RCC 7860 (cell line): ENCODE results near the gene DCAF15.
A peak's percentile ranks its signal among the peaks of the same experiment; 100 is the strongest.
"Not testable (repeated sequence)": the region's sequence is repeated elsewhere in the genome, so short reads cannot be mapped to it uniquely, and the experiment has no call there.

Experiments used
- DNase-seq: peaks from one replicate; pipeline ENCODE4 v3.0.0-alpha.2; 2015; ENCODE audit warnings: low spot score
- FAIRE-seq: peaks from 2 replicates; lab custom pipeline; 2012; peaks lifted over from hg19 to GRCh38; lab: Jason Lieb, UNC

DCAF15 gene, protein sequence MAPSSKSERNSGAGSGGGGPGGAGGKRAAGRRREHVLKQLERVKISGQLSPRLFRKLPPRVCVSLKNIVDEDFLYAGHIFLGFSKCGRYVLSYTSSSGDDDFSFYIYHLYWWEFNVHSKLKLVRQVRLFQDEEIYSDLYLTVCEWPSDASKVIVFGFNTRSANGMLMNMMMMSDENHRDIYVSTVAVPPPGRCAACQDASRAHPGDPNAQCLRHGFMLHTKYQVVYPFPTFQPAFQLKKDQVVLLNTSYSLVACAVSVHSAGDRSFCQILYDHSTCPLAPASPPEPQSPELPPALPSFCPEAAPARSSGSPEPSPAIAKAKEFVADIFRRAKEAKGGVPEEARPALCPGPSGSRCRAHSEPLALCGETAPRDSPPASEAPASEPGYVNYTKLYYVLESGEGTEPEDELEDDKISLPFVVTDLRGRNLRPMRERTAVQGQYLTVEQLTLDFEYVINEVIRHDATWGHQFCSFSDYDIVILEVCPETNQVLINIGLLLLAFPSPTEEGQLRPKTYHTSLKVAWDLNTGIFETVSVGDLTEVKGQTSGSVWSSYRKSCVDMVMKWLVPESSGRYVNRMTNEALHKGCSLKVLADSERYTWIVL

DNA sequence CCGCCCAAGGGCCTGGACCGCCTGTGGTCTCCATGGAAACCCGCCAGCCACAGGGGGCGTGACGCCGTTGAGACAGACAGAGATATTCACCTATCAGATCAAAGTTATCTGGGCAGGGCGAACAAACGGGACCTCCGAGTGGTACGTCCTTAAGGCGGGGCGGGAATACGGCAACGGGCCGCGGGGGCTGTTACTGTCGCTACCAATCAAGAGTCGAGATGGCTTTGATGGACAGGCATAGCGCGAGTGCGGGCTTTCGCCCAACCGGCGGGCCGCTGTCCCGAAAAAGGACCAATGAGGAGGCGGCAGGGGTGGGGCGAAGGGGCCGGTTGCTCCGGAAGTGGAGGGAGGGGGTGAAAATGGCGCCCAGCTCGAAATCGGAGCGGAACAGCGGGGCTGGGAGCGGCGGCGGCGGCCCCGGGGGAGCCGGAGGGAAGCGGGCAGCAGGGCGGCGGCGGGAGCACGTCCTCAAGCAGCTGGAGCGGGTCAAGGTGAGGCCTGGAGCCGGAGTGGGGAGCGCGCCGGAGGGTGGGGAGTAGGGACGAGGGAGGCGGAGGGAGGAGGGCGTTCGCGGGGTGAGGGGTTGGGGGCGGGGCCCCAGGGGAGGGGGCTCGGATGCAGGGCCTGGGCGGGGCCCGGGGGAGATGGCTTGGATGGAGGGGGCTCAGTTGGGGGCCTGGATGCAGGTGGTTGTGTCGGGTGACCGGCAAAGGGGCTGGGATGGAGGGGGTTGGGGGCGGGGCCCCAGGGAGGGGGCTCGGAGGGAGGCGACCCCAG lies at the start of gene DCAF15:
DCAF15 (plus strand) TSS at position 356 of the 777 bp plus-strand sequence; CDS start at position 360, 4 bp downstream.
- FAIRE-seq (peak; percentile 90), DNase-seq (peak; percentile 99)

DNA sequence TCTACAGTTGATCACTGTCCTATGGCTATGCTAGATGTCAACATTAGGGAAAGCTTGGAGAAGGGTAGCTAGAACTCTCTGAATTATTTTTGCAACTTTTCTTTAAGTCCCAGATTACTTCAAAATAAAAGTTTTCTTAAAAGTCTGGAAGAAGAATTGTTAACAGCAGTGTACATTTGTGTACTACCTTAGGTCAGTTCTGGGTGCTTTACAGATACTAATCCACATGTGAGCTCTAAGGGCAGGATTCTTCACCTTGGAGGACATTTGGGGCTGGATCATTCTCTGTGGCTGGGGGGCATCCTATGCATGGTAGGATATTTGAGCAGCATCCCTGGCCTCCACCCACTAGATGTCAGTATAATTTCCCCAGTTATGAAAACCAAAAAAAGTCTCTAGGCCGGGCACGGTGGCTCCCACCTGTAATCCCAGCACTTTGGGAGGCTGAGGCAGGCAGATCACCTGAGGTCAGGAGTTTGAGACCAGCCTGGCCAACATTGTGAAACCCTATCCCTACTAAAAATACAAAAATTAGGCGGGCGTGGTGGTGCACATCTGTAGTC lies 49.2 kb upstream of the DCAF15 start:
- no peak for FAIRE-seq
- DNase-seq, result no peak

DNA sequence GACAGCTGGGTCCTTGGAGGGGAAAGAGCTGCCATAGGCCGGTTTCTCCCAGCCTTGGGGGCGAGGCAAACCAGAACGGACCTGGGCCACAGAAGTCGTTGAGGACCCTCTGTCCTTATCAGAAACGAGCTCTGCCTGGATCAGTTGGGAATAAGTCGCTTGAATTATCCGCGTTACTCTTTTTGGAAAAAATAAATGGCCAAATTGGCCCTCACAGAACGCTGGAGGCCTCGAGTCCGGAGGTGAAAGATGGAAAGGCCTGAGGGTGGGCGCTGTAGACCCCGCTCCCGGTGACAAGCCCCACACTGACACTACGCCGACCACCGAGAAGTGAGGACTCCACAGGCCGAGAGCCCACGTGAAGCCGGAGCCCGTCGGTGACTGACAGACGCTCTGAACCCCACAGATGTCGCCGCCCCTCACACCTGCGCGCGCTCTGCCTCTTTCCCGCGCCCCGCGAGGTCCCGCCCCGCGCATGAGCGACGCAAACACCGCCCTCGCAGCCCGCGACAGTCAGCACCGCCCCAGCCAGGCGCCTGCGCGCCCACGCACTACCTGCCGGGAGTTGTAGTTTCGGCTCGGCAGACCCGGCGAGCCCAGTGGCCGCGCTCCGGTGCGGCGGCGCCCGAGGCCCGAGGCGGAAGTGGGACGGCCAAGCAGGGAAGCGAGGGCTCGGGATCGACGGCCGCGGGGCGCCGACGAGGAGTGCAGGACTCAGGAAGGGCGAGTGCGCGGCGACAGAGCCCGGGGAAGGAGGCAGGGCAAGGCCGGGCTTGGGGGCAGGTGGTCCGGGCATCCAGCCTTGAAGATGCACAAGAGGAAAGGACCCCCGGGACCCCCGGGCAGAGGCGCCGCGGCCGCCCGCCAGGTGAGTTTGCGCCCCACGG lies 46.4 kb upstream of the DCAF15 start, which contains the start of the genes BRME1 and CC2D1A:
BRME1 (minus strand) TSS at position 484 of the 887 bp plus-strand sequence. CDS start 1,225 bp downstream, outside the sequence.
CC2D1A (plus strand) TSS at position 568 of the 887 bp plus-strand sequence; CDS start at position 809, 241 bp downstream.
- DNase-seq (peak; percentile 71), FAIRE-seq (no peak)

DNA sequence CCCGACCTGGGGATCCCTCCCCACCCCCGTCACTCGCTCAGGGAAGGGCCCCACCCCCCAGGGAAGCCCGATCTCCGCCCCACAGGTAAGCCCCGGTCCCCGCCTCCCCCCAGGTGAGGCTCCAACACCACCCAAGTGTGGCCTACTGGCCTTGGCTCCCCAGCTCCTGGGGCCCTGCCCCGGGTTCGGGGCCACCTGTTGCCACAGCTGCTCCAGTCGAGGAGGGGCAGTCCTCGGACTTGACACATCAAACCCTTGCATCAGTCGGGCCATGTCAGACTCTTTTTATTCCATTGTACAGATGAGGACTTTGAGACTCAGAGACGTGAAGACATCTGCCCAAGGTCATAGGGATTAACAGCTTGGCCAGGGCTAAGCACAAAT lies 45.8 kb upstream of the DCAF15 start:
- DNase-seq, result no peak
- no peak for FAIRE-seq

DNA sequence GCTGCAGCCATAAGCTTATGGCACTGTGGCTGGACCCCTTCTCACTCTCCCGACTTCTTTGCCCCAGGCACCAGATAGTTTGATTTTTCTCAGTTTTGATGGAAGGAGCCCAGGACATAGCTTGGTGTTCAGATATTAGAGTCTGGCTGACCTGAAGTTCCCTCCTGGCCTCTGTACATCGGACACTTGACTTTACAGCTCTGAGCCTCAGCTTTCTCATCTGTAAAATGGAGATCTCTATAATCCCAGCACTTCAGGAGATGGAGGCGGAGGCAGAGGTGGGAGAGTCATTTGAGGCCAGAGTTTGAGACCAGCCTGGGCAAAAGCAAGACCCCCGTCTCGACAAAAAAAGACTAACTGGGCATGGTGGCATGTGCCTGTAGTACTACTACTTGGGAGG lies 45.4 kb upstream of the DCAF15 start:
- no peak for DNase-seq
- no peak for FAIRE-seq

DNA sequence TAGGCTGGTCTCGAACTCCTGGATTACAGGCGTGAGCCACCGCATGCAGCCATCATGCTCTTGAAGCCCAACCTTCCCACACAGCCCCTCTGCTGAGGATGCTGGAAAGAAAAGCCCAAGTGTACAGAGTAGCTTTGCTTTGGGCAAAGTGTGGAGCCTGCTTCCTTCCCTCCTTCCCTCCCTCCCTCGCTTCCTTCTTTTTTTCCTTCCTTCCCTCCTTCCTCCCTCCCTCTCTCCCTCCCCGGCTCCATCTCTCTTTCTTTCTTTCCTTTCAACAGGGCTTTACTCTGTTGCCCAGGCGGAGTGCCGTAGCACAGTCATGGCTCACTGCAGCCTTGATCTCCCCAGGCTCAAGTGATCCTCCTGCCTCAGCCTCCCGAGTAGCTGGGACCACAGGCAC lies 43.6 kb upstream of the DCAF15 start:
- FAIRE-seq (no peak), DNase-seq (no peak)

DNA sequence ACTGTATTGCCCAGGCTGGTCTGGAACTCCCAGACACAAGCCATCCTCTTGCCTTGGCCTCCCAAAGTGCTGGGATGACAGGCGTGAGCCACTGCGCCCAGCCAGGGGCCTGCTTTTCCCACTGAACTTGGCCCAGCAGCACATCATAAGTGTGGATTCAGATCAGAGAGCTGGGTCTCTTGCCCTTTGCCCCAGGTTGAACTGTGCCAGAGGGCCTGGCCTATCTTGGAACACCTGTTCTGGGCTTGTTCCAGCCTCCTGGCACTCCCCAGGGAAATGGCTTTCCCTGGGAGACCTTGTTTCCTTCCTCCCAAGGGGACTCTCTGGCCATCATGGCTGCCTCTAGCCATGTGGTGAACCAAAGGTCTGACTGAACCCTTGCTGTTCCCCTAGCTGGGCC lies 42.9 kb upstream of the DCAF15 start:
- DNase-seq, result no peak
- no peak for FAIRE-seq

DNA sequence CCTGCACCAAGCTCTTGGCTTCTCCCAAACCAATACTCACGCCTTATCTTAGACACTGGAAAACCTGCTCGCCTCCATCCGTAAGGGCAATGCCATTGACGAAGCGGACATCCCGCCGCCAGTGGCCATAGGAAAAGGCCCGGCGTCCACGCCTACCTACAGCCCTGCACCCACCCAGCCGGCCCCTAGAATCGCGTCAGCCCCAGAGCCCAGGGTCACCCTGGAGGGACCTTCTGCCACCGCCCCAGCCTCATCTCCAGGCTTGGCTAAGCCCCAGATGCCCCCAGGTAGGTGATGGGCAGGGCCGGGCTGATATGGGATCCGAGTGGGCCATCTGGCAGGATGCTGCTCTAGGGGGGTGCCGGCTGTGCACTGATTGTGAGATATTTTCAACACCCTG lies 39.0 kb upstream of the DCAF15 start:
- no peak for FAIRE-seq
- no peak for DNase-seq

DNA sequence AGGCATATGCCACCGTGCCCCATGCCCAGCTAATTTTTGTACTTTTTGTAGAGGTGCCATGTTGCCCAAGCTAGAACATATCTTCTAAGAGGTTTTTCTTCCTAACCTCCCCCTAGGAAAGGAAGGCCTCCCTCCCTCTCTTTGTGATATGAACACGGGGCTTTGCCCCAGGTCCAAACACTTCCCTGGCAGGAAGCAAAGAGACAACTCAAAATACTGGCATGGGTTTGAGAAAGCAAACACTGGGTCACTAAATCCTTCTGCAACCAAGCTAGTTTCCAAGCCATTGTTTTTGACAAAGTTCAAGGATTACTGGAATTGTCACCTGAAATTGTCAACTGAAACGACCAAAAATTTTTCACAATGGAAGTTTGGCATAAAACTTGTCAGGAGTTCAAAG lies 37.5 kb upstream of the DCAF15 start:
- DNase-seq (no peak), FAIRE-seq (no peak)

DNA sequence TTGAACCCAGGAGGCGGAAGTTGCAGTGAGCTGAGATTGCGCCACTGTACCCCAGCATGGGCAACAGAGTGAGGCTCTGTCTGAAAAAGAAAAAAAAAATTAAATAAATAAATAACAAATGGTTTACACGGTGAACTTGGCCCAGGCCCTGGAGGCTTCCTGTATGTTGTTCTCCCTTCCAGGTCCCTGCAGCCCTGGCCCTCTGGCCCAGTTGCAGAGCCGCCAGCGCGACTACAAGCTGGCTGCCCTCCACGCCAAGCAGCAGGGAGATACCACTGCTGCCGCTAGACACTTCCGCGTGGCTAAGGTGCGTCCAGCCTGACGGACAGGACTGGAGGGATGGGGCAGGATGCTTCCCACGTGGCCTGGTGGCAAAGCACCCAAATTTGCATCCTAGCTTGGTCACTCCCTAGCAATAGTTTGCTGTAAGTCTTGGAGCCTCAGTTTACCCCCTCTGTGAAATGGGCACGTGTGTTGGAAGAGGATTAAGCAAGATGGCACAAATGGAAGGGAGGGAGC lies 34.4 kb upstream of the DCAF15 start:
- FAIRE-seq, result no peak
- DNase-seq, result no peak

DNA sequence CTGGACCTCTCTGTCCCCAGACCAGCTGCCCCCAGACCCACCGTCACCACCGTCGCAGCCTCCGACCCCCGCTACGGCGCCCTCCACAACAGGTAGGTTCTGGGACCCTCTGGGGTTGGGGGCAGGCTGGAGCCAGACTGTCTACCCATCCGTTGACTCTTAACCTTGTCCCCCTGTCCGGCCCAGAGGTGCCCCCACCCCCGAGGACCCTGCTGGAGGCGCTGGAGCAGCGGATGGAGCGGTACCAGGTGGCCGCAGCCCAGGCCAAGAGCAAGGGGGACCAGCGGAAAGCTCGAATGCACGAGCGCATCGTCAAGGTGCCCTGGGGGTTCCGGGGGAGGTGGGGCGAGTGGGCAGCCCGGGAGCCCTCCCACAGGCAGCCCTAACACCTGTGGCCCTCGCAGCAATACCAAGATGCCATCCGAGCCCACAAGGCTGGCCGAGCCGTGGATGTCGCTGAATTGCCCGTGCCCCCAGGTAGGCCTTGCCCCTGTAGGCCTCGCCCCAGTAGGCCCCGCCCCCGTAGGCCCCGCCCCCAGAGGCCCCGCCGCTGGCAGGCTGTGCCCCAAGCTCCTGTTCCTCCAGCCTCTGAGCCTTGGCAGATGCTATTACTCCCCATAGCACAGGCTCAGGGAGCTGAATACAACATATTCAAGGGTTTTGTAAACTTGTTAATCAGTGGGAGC lies 33.4 kb upstream of the DCAF15 start:
- FAIRE-seq, result no peak
- DNase-seq, result no peak

DNA sequence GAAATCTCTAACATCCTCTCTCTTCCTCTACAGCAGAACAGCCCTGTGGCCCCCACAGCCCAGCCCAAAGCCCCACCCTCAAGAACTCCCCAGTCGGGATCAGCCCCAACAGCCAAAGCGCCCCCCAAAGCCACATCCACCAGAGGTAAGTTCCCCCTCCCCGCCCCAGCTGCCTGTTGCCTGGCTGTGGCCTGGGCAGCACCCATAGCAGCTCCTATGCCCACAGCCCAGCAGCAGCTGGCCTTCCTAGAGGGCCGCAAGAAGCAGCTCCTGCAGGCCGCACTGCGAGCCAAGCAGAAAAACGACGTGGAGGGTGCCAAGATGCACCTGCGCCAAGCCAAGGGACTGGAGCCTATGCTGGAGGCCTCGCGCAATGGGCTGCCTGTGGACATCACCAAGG lies 31.8 kb upstream of the DCAF15 start:
- FAIRE-seq, result no peak
- DNase-seq, result no peak

DNA sequence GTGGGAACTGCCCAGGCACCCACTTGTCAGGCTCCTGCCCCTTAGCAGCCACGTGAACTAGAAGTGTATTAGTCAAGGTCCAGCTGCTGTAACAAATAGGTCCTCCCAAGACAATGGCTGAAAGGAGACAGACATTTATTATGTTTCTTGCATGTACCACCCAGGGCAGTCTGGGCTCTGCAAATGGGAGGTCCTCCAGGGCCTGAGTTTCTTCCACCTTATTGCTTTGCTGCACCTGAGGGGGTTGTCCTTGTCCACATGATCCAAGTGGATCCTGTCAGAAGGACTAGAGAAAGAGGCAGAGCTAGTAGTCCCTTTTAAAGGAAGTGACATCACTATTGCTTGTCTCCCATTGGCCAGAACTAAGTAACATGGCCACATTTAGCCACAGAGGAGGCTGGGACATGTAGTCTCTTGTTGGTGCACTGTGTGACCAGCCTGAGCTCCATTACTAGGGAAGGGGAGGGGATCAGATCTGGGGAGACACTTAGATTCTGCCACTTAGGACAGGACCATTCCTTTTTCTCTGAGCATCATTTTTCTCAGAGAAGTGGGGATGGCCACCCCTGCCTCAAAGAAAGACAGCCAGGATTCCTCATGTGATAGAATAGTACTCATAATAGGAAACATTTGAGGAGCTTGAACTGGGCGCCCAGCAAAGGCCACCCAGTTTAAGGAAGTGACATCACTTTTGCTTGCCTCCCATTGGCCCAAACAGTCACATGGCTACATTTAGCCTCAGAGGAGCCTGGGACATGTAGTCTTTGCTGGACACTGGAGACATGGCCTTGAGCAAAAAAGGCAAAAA lies 31.2 kb upstream of the DCAF15 start:
- FAIRE-seq (no peak), DNase-seq (peak; percentile 28)

DNA sequence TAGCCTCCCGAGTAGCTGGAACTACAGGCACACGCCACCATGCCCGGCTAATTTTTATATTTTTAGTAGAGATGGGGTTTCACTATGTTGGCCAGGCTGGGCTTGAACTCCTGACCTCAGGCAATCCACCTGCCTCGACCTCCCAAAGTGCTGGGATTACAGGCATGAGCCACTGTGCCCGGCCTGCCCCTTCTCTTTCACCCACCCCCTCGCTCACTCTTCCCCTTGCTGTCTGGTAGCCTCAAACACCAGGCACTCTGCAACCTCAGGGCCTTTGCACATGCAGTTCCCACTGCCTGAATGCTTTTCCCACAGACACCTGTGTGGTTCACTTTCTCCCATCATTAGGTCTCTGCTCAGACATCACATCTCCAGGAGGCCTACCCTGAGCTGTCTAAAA lies 30.2 kb upstream of the DCAF15 start:
- not testable (repeated sequence) for FAIRE-seq, DNase-seq

DNA sequence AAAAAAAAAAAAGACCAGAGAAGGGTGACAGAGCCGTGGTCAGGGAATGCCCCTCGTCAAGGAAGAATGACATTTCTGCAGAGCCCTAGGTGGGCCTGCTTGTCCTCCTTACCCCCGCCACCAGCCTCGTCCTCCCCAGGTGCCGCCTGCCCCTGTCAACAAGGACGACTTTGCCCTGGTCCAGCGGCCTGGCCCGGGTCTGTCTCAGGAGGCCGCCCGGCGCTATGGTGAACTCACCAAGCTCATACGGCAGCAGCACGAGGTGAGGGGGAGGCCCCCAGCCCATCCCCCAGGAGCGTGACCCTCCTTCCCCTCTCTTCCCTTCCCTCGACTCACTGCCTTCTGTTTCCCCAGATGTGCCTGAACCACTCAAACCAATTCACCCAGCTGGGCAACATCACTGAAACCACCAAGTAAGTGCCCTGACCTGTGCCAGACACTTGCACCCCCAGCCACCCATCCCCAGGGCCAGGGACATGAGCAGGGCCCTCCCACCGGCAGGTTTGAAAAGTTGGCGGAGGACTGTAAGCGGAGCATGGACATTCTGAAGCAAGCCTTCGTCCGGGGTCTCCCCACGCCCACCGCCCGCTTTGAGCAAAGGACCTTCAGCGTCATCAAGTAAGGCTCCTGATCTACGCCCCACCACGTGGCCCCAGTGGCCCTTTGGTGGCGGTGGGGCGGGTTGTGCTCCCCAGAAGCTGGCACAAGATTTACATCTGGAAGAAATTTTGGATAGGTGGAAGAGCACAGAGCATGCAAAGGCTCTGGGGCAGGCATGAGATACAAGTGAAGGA lies 28.9 kb upstream of the DCAF15 start:
- FAIRE-seq (no peak), DNase-seq (no peak)

DNA sequence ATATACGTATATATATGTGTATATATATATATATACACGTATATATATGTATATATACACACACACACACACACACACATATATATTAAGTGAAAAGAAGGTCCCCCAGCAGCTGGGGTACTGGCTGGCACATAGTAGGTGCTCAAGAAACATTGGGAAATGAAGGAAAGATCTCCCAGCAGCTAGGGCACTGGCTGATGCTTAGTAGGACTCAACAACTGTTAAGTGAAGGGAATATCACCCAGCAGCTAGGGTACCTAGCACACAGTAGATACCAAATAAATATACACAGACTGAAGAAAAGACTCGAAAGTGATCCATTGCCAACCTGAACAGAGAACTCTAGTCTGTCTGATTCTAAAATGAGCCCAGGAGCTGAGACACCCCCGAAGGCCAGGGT lies 26.3 kb upstream of the DCAF15 start:
- FAIRE-seq, result no peak
- no peak for DNase-seq

DNA sequence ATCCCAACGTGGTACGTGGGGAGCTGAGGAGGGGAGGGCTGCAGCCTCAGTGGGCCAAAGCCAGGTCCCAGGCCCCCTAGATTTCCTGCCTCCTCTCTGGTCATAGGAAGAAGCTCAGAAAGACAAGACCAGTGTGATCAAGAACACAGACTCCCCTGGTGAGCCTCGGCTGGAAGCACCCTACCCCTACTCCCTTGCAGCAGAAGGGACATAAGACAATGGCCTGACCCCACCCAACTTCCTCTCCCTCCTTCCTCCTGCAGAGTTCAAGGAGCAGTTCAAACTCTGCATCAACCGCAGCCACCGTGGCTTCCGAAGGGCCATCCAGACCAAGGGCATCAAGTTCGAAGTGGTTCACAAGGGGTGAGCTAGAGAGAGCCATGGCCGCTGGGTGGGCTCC lies 25.6 kb upstream of the DCAF15 start:
- FAIRE-seq (no peak), DNase-seq (no peak)

DNA sequence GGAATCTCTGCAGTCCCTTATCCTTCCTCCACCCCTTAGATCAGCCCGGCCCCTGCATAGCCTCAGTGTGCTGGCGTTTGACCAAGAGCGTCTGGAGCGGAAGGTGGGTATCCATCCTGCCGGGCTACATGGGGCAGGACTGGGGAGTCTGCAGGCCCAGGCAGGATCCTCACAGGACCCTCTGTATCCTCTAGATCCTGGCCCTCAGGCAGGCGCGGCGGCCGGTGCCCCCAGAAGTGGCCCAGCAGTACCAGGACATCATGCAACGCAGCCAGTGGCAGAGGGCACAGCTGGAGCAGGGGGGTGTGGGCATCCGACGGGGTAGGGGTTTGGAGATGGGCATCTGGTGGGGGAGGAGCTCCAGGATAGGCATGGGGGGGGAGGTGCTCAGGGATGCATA lies 23.0 kb upstream of the DCAF15 start:
- no peak for DNase-seq
- no peak for FAIRE-seq
